GM12892 (cell line): Measurements from ENCODE around the gene CFAP90.

Experiments
- POLR2A ChIP-seq: IDR thresholded peaks from 2 replicates; pipeline ENCODE4 v1.6.1; 2011; ENCODE audit warnings: low read depth, low read length, control low read depth
- POLR2AphosphoS5 ChIP-seq: IDR thresholded peaks from 2 replicates; pipeline ENCODE4 v1.6.1; 2011; ENCODE audit warnings: low read depth, low read length, control low read depth
- TAF1 ChIP-seq: IDR thresholded peaks from 2 replicates; pipeline ENCODE4 v1.6.1; 2011; ENCODE audit warnings: low read depth, mild to moderate bottlenecking, control low read depth, low read length, borderline replicate concordance

- TF ChIP-seq POLR2A (no peak), POLR2AphosphoS5 (no peak), TAF1 (no peak)
Measured at GRCh38 chr5:7793895-7794294, 57.0 kb downstream of the CFAP90 start.
